HG03432 (cell line): ENCODE results near the gene GLYAT.
"Not testable (repeated sequence)": the region's sequence is repeated elsewhere in the genome, so short reads cannot be mapped to it uniquely, and the experiment has no call there.

Experiments used
- ATAC-seq: cut with Tn5 transposase; IDR thresholded peaks from one replicate; pipeline ENCODE4 v1.9.1; 2021; ENCODE audit warnings: mild to moderate bottlenecking, moderate library complexity; ENCODE audit not compliant: unreplicated experiment

GLYAT gene

DNA sequence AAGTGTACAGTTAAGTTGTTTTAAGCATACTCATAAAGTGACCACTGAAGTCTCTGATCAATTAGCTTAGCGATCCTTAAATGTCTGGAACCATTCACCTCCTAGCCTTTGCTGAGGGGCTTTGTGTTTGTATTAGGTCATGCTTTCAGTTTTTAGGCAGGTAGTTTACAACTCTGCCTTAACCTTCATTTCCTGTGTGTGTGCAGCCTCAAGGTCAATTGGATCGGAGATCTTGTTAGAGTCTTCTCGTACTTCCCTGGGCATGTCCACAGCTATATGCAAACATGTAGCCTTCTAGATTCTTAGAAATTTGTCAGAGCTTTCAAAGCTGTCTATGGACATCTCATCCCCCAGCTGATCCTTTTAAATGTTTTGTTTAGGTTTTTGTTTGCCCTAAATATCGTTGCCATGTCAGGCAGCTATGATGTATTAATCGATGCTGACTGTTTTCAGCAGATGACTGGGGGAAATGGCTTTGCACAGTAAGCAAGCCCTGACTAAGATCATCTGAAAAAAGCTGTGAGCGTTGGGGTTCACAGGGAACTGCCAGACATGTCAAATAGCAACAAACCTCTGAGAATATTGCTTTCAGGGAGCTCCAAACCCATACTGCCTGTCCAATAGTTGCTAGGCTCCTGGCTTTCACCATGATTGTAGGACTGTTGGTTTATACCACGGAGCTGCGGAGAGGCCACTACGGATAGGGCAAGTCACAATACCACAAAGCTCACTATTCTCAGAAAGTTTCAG is 45.6 kb downstream of the GLYAT start:
- ATAC-seq: no peak

DNA sequence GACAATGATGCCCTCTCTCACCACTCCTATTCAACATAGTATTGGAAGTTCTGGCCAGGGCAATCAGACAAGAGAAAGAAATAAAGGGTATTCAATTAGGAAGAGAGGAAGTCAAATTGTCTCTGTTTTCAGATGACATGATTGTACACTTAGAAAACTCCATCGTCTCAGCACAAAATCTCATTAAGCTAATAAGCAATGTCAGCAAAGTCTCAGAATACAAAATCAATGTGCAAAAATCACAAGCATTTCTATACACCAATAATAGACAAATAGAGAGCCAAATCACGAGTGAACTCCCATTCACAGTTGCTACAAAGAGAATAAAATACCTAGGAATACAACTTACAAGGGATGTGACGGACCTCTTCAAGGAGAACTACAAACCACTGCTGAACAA is 49.1 kb downstream of the GLYAT start:
- ATAC-seq: not testable (repeated sequence)

DNA sequence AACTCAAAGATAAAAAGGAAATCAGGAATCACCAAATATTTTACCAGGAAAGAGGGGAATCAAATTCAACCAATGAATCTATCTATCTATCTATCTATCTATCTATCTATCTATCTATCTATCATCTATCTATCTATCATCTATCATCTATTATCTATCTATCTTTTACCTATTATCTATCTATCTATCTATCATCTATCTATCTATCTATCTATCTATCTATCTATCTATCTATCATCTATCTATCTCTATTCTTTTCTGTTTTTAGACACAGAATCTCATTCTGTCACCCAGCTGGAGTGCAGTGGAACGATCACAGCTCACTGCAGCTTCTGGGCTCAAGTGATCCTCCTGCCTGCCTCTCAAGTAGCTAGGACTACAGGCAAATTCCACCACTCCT is 54.2 kb downstream of the GLYAT start:
- ATAC-seq: not testable (repeated sequence)

DNA sequence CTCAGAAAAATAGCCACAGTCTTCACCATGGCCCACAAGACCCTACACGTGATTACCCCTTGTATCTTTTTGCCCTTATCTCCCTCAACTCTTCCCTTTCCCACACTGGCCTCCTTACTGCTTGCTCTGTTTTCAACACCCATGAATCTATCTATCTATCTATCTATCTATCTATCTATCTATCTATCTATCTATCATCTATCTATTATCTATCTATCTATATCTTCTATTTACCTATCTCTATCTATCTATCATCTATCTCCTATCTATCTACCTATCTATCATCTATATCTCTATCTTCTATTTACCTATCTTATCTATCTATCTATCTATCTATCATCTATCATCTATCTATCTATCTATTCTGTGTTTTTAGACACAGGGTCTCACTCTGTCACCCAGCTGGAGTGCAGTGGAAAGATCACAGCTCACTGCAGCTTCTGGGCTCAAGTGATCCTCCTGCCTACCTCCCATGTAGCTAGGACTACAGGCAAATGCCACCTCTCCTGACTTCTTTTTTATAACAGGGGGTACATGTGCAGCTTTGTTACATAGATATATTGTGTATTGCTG is 55.1 kb downstream of the GLYAT start:
- no peak for ATAC-seq

DNA sequence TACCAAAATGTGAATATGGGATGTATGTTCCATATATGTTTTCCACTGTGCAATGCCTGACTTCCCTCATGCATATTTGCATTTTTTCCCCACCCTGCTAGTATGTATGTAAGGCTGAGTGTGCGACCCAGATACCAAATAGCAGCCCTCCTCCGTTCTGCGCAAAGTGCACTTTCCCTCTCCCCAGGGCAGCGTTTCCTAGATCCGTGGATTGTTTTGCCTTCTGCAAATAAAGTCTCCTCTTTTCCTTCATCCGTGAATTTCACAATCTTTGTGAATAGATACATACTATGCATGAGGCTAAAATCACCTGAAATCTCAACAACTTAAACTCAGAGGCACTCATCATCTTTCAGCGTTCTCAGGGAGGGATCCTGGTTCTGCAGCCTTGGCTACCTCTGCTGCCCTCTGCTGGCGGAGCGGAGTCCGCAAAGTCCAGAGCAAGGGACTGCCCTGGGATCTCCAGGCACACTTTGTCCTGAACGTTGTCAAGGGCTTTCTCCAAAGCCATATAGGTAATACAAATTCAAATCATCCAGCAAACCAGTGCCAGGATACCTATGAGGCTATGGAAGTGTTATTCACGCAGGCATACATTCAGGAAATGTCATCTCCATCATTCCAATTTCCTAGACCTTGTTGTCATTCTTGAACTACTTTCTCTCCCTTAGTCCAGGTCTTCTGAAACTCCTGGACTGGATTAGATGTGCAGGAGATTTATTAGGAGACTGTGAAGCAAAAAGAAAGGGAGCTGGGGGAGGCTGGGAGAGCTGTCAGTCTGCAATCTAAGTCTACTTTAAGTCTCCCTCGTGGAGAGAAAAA is 56.2 kb downstream of the GLYAT start:
- ATAC-seq: peak; percentile 94

DNA sequence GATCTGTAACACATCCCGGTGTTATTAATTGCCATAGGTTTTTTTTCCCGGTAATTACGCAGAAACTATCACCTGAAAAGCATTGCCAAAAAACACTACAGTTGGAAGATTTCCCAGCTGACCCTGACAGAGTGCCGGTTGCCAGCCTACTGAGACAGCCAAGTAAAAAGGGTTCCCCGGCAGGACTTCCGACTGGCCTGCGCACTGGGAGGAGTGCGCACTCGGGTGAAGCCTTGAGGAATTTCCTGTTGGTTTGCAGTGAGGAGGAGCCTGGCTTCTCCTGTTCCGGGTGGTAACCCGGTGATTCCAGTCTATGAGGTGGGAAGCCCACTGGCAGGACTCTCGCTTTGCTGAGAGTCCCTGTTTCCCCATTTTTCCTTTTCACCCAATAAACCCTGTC is 57.1 kb downstream of the GLYAT start:
- ATAC-seq: no peak

DNA sequence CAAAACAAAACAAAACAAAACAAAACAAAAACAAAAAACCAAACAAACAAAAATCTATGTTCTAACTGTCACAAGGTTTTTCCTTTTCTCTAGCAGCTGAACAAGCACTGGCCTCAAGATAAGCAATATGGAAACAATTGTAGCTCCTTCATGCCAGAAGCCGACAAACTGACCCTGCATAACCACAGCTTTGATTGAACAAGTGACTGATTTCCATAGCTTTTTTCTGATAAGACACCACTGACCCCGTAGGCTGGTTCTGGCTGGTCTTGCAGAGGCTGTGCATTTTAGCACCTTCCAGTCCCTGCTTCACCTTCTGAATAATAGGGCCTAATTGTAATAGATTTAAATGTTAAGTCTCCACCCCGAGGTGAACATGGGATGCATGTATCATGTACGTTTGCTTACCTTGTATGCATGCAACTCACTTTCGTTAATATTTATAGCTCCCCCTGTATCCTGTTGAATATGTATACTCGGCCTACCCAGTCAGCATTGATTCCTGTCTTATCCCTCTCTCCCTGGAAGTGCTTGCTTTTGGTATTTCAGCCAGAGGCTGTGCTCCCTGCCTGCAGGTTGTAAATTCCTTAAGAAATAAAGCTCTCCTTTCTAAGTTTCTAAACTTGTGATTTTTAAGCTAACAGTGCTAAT is 59.6 kb downstream of the GLYAT start:
- ATAC-seq: no peak

DNA sequence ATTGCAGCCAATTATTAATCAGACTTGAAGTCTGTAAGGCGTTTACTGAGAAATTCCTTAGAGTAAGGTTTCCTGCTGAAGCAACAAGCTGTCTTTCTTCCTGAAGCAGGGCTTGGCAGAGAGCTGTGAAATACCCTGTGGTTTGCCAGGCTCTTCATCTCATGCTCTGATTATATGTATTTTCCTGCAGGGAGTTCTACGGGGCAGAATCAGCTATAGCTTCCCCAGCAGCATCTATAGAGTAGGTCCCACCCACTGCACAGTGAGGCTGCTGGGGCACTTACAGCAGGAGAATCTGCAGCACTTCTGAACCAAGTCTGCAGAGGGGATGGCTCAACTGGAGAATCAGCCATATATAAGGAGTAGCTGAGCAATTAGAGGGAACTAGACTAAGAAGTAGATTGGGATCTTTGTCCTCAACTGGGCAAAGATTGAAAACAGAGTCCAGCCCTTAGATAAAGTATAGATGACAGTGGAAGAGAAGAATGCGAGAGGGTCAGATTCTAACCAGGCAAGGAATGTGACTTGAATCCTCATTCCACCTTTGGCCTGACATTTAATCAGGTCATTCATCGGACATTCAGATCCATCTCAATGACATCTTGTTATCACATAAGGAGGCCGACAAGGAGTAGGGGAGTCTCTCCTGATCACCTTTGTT is 71.7 kb downstream of the GLYAT start:
- ATAC-seq: no peak

DNA sequence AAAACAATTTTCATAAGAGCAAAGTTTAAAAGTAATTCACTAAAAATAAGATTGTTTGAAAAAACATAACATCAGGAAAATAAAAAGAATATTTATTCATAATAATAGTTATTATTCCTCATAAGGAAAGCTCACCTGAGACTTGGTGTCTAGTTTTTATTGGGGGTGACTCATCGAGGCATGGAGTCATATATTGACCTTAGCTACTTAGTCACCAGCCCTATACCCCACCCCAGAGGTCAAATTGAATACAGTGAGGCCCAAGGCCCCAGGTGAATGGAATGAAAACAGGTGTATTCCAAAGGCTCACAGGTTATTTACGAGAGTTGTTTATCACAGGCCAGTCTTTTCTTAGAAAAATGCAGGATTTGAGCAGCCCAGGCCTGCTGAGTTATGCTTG is 72.3 kb downstream of the GLYAT start:
- no peak for ATAC-seq
